ENCODE measurements around the gene FREY1.

Gene FREY1

GRCh38 chr11:45860764-45861510 lies 46.1 kb downstream of the FREY1 start:
- FAIRE-seq = no peak

- no peak for FAIRE-seq
Observed at GRCh38 chr11:45860348-45860747, 46.7 kb downstream of the FREY1 start.

DNA sequence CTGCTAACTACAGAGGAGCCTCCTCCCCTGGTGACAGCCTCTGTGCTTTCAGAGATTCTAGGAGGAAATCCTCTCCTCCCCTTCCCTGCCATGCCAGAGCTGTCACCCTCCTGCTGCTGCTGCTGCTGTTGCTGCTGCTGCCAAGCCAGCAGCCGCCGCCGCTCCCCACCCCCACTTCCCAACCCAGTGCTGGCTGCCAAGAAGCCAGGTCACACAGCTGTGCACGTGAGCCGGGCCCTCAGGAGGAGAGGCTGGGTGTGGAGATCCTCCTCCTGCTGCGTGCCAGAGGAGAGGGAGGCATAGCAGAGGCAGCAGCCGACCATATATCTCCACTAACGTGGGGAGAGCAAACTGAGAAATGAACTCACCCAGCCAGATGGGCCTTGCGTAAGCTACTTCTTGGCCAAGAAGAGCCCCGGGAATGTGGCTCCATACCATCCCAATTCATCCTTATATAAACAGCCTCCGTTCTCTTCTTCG lies 47.4 kb downstream of the FREY1 start:
- no peak for FAIRE-seq

DNA sequence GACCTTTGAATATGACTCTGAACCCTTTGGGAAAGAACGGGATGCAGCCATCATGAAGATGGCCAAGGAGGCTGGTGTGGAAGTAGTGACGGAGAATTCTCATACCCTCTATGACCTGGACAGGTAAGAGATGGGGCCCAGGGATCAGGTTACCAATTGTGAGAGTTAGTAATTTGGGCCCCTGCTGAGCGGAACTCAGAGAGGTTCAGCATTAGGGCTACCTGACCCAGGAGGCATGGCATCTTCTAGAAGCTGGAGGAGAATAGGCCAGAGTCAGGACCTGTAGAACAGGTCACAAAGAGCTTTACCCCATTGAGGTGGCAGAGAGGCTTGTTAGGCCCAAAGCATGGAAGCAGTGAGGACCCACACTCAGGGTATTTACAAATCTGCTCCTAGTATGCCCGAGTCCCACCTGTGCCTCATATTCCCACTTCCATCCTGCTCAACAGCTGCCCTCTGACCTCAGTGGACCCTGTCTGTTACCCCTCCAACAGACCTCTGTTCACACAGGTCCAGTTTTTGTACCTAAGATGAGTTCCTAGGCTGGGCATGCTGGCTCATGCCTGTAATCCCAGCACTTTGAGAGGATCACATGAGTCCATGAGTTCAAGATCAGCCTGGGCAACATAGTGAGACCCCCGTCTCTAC lies 48.2 kb downstream of the FREY1 start:
- no peak for FAIRE-seq

GRCh38 chr11:45857961-45858474 lies 49.1 kb downstream of the FREY1 start:
- no peak for FAIRE-seq
